K562 (cell line): Measurements from ENCODE around the gene DGAT2L6. TPM values are rescaled to one million over a fixed set of nuclear protein-coding genes. Genes with fewer than 3 reads are reported as not detected.

Source experiments
- ATAC-seq: fragments of 200-7000 bp; cut with Tn5 transposase; 3 replicates; pipeline ENCODE4 v1.9.1; 2020; ENCODE audit warnings: moderate library complexity
- BruUV-seq: library from RNA; stranded (reverse); fragments of 400-500 nt; replicated peaks from 2 replicates; lab custom pipeline; 2021; lab: Mats Ljungman, UMichigan
- CTCF ChIA-PET: fragments of 300-600 bp; formaldehyde crosslinking; extraction: SDS; loops from one replicate; lab custom pipeline; 2021; ENCODE audit warnings: low intra/inter-chr PET ratio; lab: Yijun Ruan, JAX
- POLR2A ChIA-PET: fragments of 300-600, 350-650 bp; sonication (Branson Sonifier 250); formaldehyde crosslinking; extraction: SDS; loops from one replicate; lab custom pipeline; 2021; ENCODE audit warnings: antibody characterized with exemption, inconsistent platforms; lab: Yijun Ruan, JAX
- DNase-seq, 4 experiments: peaks; one replicate each; pipeline versions ENCODE4 v3.0.0 to v3.0.0-alpha.2; 2011 to 2018; ENCODE audit warnings: low spot score in 3 of 4, mixed read lengths in 3 of 4; ENCODE audit errors: extremely low read depth in 1 of 4
- FAIRE-seq: peaks from 2 replicates; lab custom pipeline; 2011; peaks lifted over from hg19 to GRCh38; lab: Jason Lieb, UNC
- H2AFZ ChIP-seq: 2 replicates; pipeline ENCODE4 v1.6.0; 2011; ENCODE audit warnings: low read depth, low read length, control low read depth, inconsistent platforms
- H3K27ac ChIP-seq: fragments of 200-600 bp; 3 replicates; pipeline ENCODE4 v1.8.0; 2011; ENCODE audit warnings: low read depth, mild to moderate bottlenecking, control low read depth, inconsistent platforms, low read length, moderate library complexity, mixed read lengths; ENCODE audit errors: extremely low read depth
- H3K27me3 ChIP-seq, 2 experiments: fragments of 300-600 bp in 1 of 2; 2 replicates in 1 of 2; 3 replicates in 1 of 2; pipeline versions ENCODE4 v1.6.0 to v1.8.0; 2011; ENCODE audit warnings: inconsistent platforms in 2 of 2, low read length in 2 of 2, mild to moderate bottlenecking in 1 of 2, mixed read lengths in 1 of 2, moderate library complexity in 1 of 2; ENCODE audit not compliant: control insufficient read depth in 2 of 2, insufficient read depth in 2 of 2
- H3K36me3 ChIP-seq: fragments of 300-600 bp; 3 replicates; pipeline ENCODE4 v1.8.0; 2011; ENCODE audit warnings: mild to moderate bottlenecking, low read length, inconsistent platforms; ENCODE audit not compliant: control insufficient read depth, insufficient read depth
- H3K4me1 ChIP-seq, 2 experiments: fragments of 200-600 bp in 1 of 2; replicated peaks in 1 of 2; 2 replicates in 1 of 2; 3 replicates in 1 of 2; pipeline versions ENCODE4 v1.5.1 to v1.8.0; 2011; ENCODE audit warnings: inconsistent platforms in 2 of 2, low read length in 2 of 2, mild to moderate bottlenecking in 1 of 2, mixed read lengths in 1 of 2, moderate library complexity in 1 of 2; ENCODE audit not compliant: control insufficient read depth in 2 of 2, insufficient read depth in 2 of 2
- H3K4me2 ChIP-seq: 2 replicates; pipeline ENCODE4 v1.6.1; 2011; ENCODE audit warnings: low read length, control low read depth, inconsistent platforms, mixed read lengths; ENCODE audit not compliant: insufficient read depth
- H3K4me3 ChIP-seq: fragments of 200-600 bp; sonication (generic), shearing (Covaris generic); 2 replicates; pipeline ENCODE4 v1.5.1; 2016; ENCODE audit warnings: control low read depth, inconsistent platforms
- H3K79me2 ChIP-seq: fragments of 200-600 bp; 3 replicates; pipeline ENCODE4 v1.8.0; 2011; ENCODE audit warnings: low read length, inconsistent platforms; ENCODE audit not compliant: control insufficient read depth, insufficient read depth
- H3K9ac ChIP-seq, 2 experiments: 2 replicates each; pipeline versions ENCODE4 v1.6.0 to v1.6.1; 2011; ENCODE audit warnings: low read depth in 2 of 2, low read length in 2 of 2, control low read depth in 1 of 2, inconsistent platforms in 1 of 2, mild to moderate bottlenecking in 1 of 2, mixed read lengths in 1 of 2; ENCODE audit not compliant: insufficient read depth in 1 of 2
- H3K9me1 ChIP-seq: one replicate; pipeline ENCODE4 v1.6.0; 2011; ENCODE audit warnings: inconsistent platforms, mild to moderate bottlenecking, low read length, moderate library complexity; ENCODE audit not compliant: control insufficient read depth, insufficient read depth
- H3K9me3 ChIP-seq: replicated peaks from 2 replicates; pipeline ENCODE4 v1.5.1; 2011; ENCODE audit warnings: low read depth, low read length, inconsistent platforms; ENCODE audit not compliant: control insufficient read depth, insufficient read depth
- H4K20me1 ChIP-seq: replicated peaks from 2 replicates; pipeline ENCODE4 v1.6.1; 2011; ENCODE audit warnings: low read length, inconsistent platforms, mixed read lengths; ENCODE audit not compliant: control insufficient read depth, insufficient read depth
- GATAD2A ChIP-seq: fragments of 450-650 bp; IDR thresholded peaks from 2 replicates; pipeline ENCODE4 v1.6.1; 2017
- MED1 ChIP-seq: sonication (generic); formaldehyde crosslinking; IDR thresholded peaks from 2 replicates; pipeline ENCODE4 v1.8.1; 2023; ENCODE audit warnings: missing genetic modification reagents, borderline replicate concordance
- NFE2L1 ChIP-seq: fragments of 450-650 bp; IDR thresholded peaks from 2 replicates; pipeline ENCODE4 v1.6.1; 2016; ENCODE audit warnings: missing genetic modification characterization, low read depth, mild to moderate bottlenecking, missing compliant biosample characterization, moderate library complexity, borderline replicate concordance
- NUFIP1 ChIP-seq: fragments of 450-650 bp; IDR thresholded peaks from 2 replicates; pipeline ENCODE4 v1.6.1; 2018; ENCODE audit not compliant: partially characterized antibody
- ZBTB5 ChIP-seq: fragments of 450-650 bp; IDR thresholded peaks from 2 replicates; pipeline ENCODE4 v1.6.1; 2017; ENCODE audit warnings: antibody characterized with exemption
- ZC3H8 ChIP-seq: fragments of 450-650 bp; IDR thresholded peaks from 2 replicates; pipeline ENCODE4 v1.6.1; 2017
- ZHX1 ChIP-seq: fragments of 150-350 bp; conservative IDR thresholded peaks from 2 replicates; pipeline ENCODE4 v1.6.1; 2014; ENCODE audit warnings: low read length
- ZNF124 ChIP-seq: sonication (generic); formaldehyde crosslinking; IDR thresholded peaks from 2 replicates; pipeline ENCODE4 v1.8.1; 2022; ENCODE audit warnings: missing genetic modification reagents
- ZNF561 ChIP-seq: fragments of 450-650 bp; formaldehyde crosslinking; conservative IDR thresholded peaks from 2 replicates; pipeline ENCODE4 v1.4.0; 2020; ENCODE audit warnings: mild to moderate bottlenecking, moderate library complexity
- ZNF586 ChIP-seq: fragments of 450-650 bp; formaldehyde crosslinking; conservative IDR thresholded peaks from 2 replicates; pipeline ENCODE4 v1.4.0; 2020; ENCODE audit warnings: mild to moderate bottlenecking, moderate library complexity
- in situ Hi-C: fragments of 300-500 bp; cut with MboI; formaldehyde crosslinking; loops from 4 replicates; pipeline ENCODE4 v1.15.0; 2018; ENCODE audit warnings: inconsistent platforms, mixed read lengths
- intact Hi-C: fragments of 100-400 bp; cut with micrococcal nuclease; formaldehyde crosslinking; loops from 2 replicates; pipeline ENCODE4 v1.14.2; 2022
- polyA plus RNA-seq, 8 experiments: library from polyadenylated mRNA; depleted of rRNA in 4 of 8; stranded (reverse) in 5 of 8; unstranded in 3 of 8; fragments of >200 nt; fragmentation: Nextera tagmentation in 2 of 8; fragmentation: Illumina TruSeq in 1 of 8; extraction: Ambion mirVana in 2 of 8; extraction: Trizol in 1 of 8; gene quantifications; 2 replicates each; pipeline versions ENCODE4 v1.2.1 to v1.2.3, GENCODE V29; 2011 to 2014; ENCODE audit warnings: inconsistent platforms in 1 of 8, missing spikeins in 1 of 8
- total RNA-seq, 7 experiments: library from RNA; depleted of rRNA in 6 of 7; stranded (reverse); fragments of >200 nt in 6 of 7; fragmentation: Illumina TruSeq in 2 of 7; extraction: Trizol in 2 of 7; gene quantifications; 2 replicates each; pipeline versions ENCODE4 v1.2.1 to v1.2.3, GENCODE V29; 2011 to 2021; ENCODE audit warnings: low replicate concordance in 1 of 7
- TF ChIP-seq, protein P1 (sequence below): fragments of 250-450 bp; sonication (Bioruptor Pico); IDR thresholded peaks from 2 replicates; pipeline ENCODE4 v1.8.0; 2021; ENCODE audit warnings: mild to moderate bottlenecking, moderate library complexity
- TF ChIP-seq, protein P2 (sequence below): fragments of 250-450 bp; sonication (Bioruptor Pico); IDR thresholded peaks from 2 replicates; pipeline ENCODE4 v1.4.0; 2020; ENCODE audit warnings: mild to moderate bottlenecking, moderate library complexity

Gene DGAT2L6
- total and polyA plus RNA-seq, 9 of the 15 experiments (the other 6 are each of a cell fraction or from before 2014, with no cell fraction given), result not detected

DNA sequence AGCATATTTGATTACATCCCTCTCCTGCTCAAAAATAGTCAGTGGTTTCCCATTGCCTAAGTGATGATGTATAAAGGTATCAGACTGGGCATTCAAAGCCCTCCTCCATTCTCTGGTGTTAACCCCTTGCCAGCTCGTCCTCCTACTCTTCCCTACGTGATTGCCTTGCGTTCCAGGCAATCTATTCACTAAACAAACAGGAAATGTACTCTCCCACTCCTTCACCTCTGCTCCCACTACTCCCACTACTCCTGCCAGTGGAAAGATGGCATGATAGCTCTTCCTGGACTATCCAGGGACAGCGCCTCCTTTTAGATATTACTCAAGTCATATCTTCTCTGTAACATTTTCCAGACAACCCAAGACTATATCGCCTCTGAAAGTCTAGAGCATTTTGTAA lies 5.8 kb downstream of the DGAT2L6 start (continued):
- TF ChIP-seq ZHX1 (no peak), GATAD2A (no peak), MED1 (CRISPR knock-in tag) (no peak), NFE2L1 (tag) (no peak)
- TF ChIP-seq, all 486 proteins: peak for 0

GRCh38 chrX:70190225-70190624 lies 12.9 kb downstream of the DGAT2L6 start:
- TF ChIP-seq ZNF124 (CRISPR knock-in tag), result no peak
- no peak for TF ChIP-seq ZNF586 (CRISPR knock-in tag)
- no peak for TF ChIP-seq ZC3H8
- TF ChIP-seq, protein P1, sequence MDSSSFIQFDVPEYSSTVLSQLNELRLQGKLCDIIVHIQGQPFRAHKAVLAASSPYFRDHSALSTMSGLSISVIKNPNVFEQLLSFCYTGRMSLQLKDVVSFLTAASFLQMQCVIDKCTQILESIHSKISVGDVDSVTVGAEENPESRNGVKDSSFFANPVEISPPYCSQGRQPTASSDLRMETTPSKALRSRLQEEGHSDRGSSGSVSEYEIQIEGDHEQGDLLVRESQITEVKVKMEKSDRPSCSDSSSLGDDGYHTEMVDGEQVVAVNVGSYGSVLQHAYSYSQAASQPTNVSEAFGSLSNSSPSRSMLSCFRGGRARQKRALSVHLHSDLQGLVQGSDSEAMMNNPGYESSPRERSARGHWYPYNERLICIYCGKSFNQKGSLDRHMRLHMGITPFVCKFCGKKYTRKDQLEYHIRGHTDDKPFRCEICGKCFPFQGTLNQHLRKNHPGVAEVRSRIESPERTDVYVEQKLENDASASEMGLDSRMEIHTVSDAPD (CRISPR knock-in tag), result no peak
- TF ChIP-seq ZNF561 (CRISPR knock-in tag), result no peak
- TF ChIP-seq, protein P2, sequence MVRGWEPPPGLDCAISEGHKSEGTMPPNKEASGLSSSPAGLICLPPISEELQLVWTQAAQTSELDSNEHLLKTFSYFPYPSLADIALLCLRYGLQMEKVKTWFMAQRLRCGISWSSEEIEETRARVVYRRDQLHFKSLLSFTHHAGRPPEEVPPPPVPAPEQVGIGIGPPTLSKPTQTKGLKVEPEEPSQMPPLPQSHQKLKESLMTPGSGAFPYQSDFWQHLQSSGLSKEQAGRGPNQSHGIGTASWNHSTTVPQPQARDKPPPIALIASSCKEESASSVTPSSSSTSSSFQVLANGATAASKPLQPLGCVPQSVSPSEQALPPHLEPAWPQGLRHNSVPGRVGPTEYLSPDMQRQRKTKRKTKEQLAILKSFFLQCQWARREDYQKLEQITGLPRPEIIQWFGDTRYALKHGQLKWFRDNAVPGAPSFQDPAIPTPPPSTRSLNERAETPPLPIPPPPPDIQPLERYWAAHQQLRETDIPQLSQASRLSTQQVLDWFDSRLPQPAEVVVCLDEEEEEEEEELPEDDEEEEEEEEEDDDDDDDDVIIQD (CRISPR knock-in tag), result no peak
- no peak for TF ChIP-seq ZBTB5
- no peak for TF ChIP-seq NUFIP1
- no TSS peak for BruUV-seq
- no peak for FAIRE-seq
- no peak overlapping the region for H3K4me2 ChIP-seq
- no peak overlapping the region for H3K9ac ChIP-seq
- no peaks in the 10 kb centered on the region for H3K9me3 ChIP-seq
- no peaks in the 10 kb centered on the region for H3K4me1 ChIP-seq
- H2AFZ ChIP-seq, result no peak overlapping the region
- no peak overlapping the region for H3K4me3 ChIP-seq
- POLR2A ChIA-PET, result no interaction called here
- in situ Hi-C loops (no loop called here), intact Hi-C loops (no loop called here)
- DNase-seq, result no peak
- peaks cover 0 to 6% of the 10 kb centered on the region in 2 experiments; a peak in 1 of 5 replicates for H3K27me3 ChIP-seq
- ATAC-seq, result no peak
- CTCF ChIA-PET, result no interaction called here
- no peaks in the 10 kb centered on the region for H3K36me3 ChIP-seq
- H3K9me1 ChIP-seq, result no peaks in the 10 kb centered on the region
- no peak overlapping the region for H3K27ac ChIP-seq
- H4K20me1 ChIP-seq, result no peaks in the 10 kb centered on the region
- no peaks in the 10 kb centered on the region for H3K79me2 ChIP-seq
